Tibial nerve (tissue), 4 donors: ENCODE measurements around the gene DOCK1. TPM values are rescaled to one million over a fixed set of nuclear protein-coding genes. Genes with fewer than 3 reads are reported as not detected.

ENCODE experiments used
- DNase-seq, 2 donors: peaks; one replicate each; pipeline ENCODE4 v3.0.0-alpha.2; 2019; ENCODE audit warnings: low spot score in 2 of 2
- H3K27ac ChIP-seq, 4 donors: fragments of 200-600 bp; sonication (generic) in 3 of 4; one replicate each; pipeline ENCODE4 v1.5.1; 2017 to 2019; ENCODE audit warnings: mild to moderate bottlenecking in 1 of 4
- H3K27me3 ChIP-seq, 2 donors: fragments of 200-600 bp; sonication (generic) in 1 of 2; one replicate each; pipeline versions ENCODE4 v1.5.1 to v1.6.0; 2017 to 2019
- H3K36me3 ChIP-seq, 3 donors: fragments of 200-600 bp; sonication (generic); one replicate each; pipeline ENCODE4 v1.5.1; 2018 to 2019
- H3K4me1 ChIP-seq, 4 donors: fragments of 200-600 bp; sonication (generic) in 3 of 4; one replicate each; pipeline ENCODE4 v1.5.1; 2017 to 2019
- H3K4me3 ChIP-seq, 4 donors: fragments of 200-600 bp; sonication (generic) in 3 of 4; one replicate each; pipeline ENCODE4 v1.5.1; 2017 to 2019; ENCODE audit warnings: mild to moderate bottlenecking in 1 of 4, moderate library complexity in 1 of 4
- H3K9me3 ChIP-seq, 4 donors: fragments of 200-600 bp; sonication (generic) in 3 of 4; one replicate each; pipeline ENCODE4 v1.5.1; 2017 to 2019
- EP300 ChIP-seq, 2 donors: sonication (generic); formaldehyde crosslinking; IDR thresholded peaks; one replicate each; pipeline ENCODE4 v1.6.1; 2017; ENCODE audit warnings: antibody characterized with exemption in 2 of 2, mild to moderate bottlenecking in 1 of 2
- POLR2A ChIP-seq, 2 donors: fragments of 450-650 bp; IDR thresholded peaks; one replicate each; pipeline ENCODE4 v1.6.1; 2017; ENCODE audit warnings: antibody characterized with exemption in 2 of 2, mild to moderate bottlenecking in 2 of 2, moderate library complexity in 2 of 2
- WGBS, 2 donors: methylation state at CpG; one replicate each; pipeline ENCODE4 v1.1.5; 2018; 5-methylcytosine and 5-hydroxymethylcytosine counted together
- total RNA-seq, 4 donors: library from RNA; depleted of rRNA; stranded (reverse); fragments of >200 nt; gene quantifications; one replicate each; pipeline ENCODE4 v1.1.0, GENCODE V29; 2016
- TF ChIP-seq, protein P1 (sequence below), 5 experiments: fragments of 200-600 bp in 3 of 5; fragments of 450-650 bp in 2 of 5; sonication (generic) in 3 of 5; IDR thresholded peaks; one replicate each; pipeline ENCODE4 v1.5.1; 2016 to 2019; ENCODE audit warnings: antibody characterized with exemption in 5 of 5, mild to moderate bottlenecking in 3 of 5, moderate library complexity in 2 of 5

The DOCK1 gene
- total RNA-seq, 4 donors from 2014 or later, result 57.3 to 76.7 (median 63.7) TPM

DNA sequence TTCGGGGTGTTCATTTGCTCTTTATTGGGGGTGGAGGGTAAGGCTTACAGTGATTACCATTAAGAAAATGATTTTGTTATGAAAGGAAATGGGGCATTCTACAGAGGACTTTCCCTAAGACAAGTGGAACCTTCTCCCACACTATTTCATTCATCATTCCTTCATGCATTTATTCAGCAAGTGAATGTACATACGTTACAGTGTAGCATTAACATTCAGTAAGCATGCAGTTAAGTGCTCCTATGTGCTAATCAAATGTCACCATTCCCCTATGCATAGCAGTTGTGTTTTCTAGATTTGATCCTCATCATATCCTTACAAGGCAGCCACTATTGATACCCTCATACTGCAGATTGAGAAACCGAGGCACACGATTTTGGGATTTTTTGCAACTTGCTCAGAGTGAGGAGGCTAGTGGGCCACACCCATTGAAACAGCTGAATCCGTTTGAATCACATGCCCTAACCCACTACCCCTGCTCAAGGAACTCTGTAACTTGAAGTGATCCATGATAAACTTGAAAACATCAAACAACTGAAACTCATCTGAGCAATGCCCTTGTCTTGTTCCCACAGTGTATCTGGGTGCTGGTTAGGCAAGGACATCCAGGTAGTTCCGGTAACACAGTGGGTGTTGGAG lies 274.5 kb downstream of the DOCK1 start:
- H3K36me3 ChIP-seq, result peaks cover 0 to 31% (median 0%) of the 10 kb centered on the region in 3 donors
- no peaks in the 10 kb centered on the region for H3K27me3 ChIP-seq
- no peak for DNase-seq
- no peaks in the 10 kb centered on the region for H3K4me1 ChIP-seq
- TF ChIP-seq EP300 (IDR thresholded peaks at IDR 0.05), result no peak
- no peak for TF ChIP-seq POLR2A (IDR thresholded peaks at IDR 0.05)
- TF ChIP-seq, protein P1, sequence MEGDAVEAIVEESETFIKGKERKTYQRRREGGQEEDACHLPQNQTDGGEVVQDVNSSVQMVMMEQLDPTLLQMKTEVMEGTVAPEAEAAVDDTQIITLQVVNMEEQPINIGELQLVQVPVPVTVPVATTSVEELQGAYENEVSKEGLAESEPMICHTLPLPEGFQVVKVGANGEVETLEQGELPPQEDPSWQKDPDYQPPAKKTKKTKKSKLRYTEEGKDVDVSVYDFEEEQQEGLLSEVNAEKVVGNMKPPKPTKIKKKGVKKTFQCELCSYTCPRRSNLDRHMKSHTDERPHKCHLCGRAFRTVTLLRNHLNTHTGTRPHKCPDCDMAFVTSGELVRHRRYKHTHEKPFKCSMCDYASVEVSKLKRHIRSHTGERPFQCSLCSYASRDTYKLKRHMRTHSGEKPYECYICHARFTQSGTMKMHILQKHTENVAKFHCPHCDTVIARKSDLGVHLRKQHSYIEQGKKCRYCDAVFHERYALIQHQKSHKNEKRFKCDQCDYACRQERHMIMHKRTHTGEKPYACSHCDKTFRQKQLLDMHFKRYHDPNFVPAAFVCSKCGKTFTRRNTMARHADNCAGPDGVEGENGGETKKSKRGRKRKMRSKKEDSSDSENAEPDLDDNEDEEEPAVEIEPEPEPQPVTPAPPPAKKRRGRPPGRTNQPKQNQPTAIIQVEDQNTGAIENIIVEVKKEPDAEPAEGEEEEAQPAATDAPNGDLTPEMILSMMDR (IDR thresholded peaks at IDR 0.05), result no peak
- no peaks in the 10 kb centered on the region for H3K9me3 ChIP-seq
- WGBS, 2 donors, result 90 to 93% methylated on average over 6 of the region's 6 CpGs
- H3K27ac ChIP-seq, result no peak overlapping the region
- no peak overlapping the region for H3K4me3 ChIP-seq

DNA sequence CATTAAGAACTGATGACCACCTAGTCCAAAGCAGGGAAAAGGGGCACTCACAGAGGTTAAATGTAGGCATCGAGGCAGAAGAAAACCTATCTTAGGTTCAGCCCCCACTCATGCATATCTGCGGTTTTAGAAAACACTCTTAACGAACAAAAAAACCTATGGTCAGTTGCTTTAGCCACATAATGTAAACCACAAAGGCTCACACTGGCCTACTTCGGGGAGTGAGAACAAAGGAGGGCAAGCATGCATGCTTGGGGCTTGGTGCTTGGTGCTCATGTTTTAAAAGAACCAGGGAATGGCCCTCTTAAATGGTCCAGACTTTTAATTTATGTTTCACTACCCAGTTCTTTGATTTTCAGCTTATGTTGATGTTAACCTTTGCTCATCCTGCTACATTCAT lies 276.9 kb downstream of the DOCK1 start:
- WGBS, 2 donors, result 81 to 86% methylated on average over 4 of the region's 4 CpGs
- no peak overlapping the region for H3K27ac ChIP-seq
- peaks cover 0 to 5% (median 0%) of the 10 kb centered on the region in 4 donors for H3K4me1 ChIP-seq
- no peaks in the 10 kb centered on the region for H3K27me3 ChIP-seq
- H3K36me3 ChIP-seq, result peaks cover 0 to 16% (median 0%) of the 10 kb centered on the region in 3 donors
- DNase-seq, result no peak
- TF ChIP-seq EP300 (IDR thresholded peaks at IDR 0.05), result no peak
- TF ChIP-seq, protein P1 (IDR thresholded peaks at IDR 0.05), result no peak
- no peak for TF ChIP-seq POLR2A (IDR thresholded peaks at IDR 0.05)
- no peaks in the 10 kb centered on the region for H3K9me3 ChIP-seq
- H3K4me3 ChIP-seq, result no peak overlapping the region

DNA sequence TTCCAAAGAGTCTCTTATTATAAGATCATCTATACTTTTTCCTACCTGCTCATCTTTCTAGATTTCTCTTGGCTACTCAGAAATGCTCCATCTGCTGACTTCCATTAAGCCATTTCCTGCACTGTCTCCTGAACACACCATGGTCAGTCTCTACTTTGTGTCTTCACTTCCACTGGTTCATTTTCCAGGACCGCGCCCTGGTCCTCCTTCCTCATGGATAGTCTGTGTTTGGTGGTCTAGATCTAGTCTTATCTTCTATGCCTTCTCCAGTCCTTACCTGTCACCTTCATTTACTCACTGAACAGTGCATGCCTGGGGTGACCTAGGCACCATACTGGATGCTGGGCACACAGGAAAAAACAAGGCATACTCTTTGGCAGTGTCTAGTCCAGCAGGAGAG lies 279.4 kb downstream of the DOCK1 start:
- no peaks in the 10 kb centered on the region for H3K9me3 ChIP-seq
- H3K27me3 ChIP-seq, result no peaks in the 10 kb centered on the region
- no peak overlapping the region for H3K27ac ChIP-seq
- peaks cover 0 to 5% (median 0%) of the 10 kb centered on the region in 4 donors for H3K4me1 ChIP-seq
- 97 to 98% methylated on average over 2 of the region's 2 CpGs for WGBS, 2 donors
- no peak for TF ChIP-seq EP300 (IDR thresholded peaks at IDR 0.05)
- TF ChIP-seq, protein P1 (IDR thresholded peaks at IDR 0.05), result no peak
- no peak for TF ChIP-seq POLR2A (IDR thresholded peaks at IDR 0.05)
- DNase-seq, result no peak
- no peak overlapping the region for H3K4me3 ChIP-seq
- no peaks in the 10 kb centered on the region for H3K36me3 ChIP-seq

DNA sequence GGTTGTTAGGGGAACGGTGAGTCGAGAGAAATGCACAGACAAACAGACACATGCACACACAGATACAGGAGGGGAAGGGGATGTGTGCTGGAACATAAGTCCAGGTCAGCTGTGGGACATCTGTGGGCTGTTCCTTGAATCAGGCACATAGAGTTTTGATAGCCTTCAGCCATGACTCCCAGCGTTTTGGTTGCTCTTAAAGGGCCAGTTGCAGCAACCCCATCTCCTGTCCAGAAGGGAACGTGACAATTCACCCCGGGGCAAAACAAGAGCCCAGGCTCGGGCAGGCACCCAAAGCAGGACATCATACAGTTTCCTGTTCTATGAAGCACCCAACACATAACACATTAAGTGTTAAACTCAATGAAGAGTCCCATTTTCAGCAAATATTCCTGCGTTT lies 281.6 kb downstream of the DOCK1 start:
- no peak for DNase-seq
- TF ChIP-seq EP300 (IDR thresholded peaks at IDR 0.05) (no peak), POLR2A (IDR thresholded peaks at IDR 0.05) (no peak)
- TF ChIP-seq, protein P1 (IDR thresholded peaks at IDR 0.05), result no peak
- 57 to 63% methylated on average over 7 of the region's 7 CpGs for WGBS, 2 donors

GRCh38 chr10:127189226-127189625 lies 284.0 kb downstream of the DOCK1 start:
- Histone ChIP-seq H3K4me3 (no peak overlapping the region), H3K4me1 (peaks cover 0 to 8% (median 0%) of the 10 kb centered on the region in 4 donors), H3K27ac (no peak overlapping the region), H3K27me3 (no peaks in the 10 kb centered on the region), H3K9me3 (no peaks in the 10 kb centered on the region), H3K36me3 (no peaks in the 10 kb centered on the region)
- TF ChIP-seq EP300 (IDR thresholded peaks at IDR 0.05) (no peak), POLR2A (IDR thresholded peaks at IDR 0.05) (no peak)
- TF ChIP-seq, protein P1 (IDR thresholded peaks at IDR 0.05), result no peak
- DNase-seq, result no peak

More for the DNA sequence above, 281.6 kb downstream of the DOCK1 start:
- Histone ChIP-seq H3K4me1 (peaks cover 0 to 5% (median 0%) of the 10 kb centered on the region in 4 donors), H3K36me3 (no peaks in the 10 kb centered on the region), H3K27ac (no peak overlapping the region), H3K9me3 (no peaks in the 10 kb centered on the region), H3K4me3 (no peak overlapping the region), H3K27me3 (no peaks in the 10 kb centered on the region)
